Loucy (cell line): Measurements from ENCODE around the gene SACS.

Source experiments
- H2AFZ ChIP-seq: fragments of 200-600 bp; sonication (generic); 2 replicates; pipeline ENCODE4 v1.6.0; 2016; ENCODE audit warnings: antibody characterized with exemption, mild to moderate bottlenecking, low read length, moderate library complexity
- H3F3A ChIP-seq: fragments of 200-600 bp; 2 replicates; pipeline ENCODE4 v1.6.0; 2016; ENCODE audit warnings: antibody characterized with exemption, low read depth, mild to moderate bottlenecking
- H3K27me3 ChIP-seq: fragments of 200-600 bp; sonication (generic); 2 replicates; pipeline ENCODE4 v1.6.1; 2014; ENCODE audit warnings: low read length, mild to moderate bottlenecking; ENCODE audit not compliant: insufficient read depth, poor library complexity, severe bottlenecking
- H3K36me3 ChIP-seq: fragments of 200-600 bp; sonication (generic); 2 replicates; pipeline ENCODE4 v1.6.1; 2016; ENCODE audit warnings: low read length; ENCODE audit not compliant: insufficient read depth
- H3K4me1 ChIP-seq: fragments of 200-600 bp; sonication (generic); 2 replicates; pipeline ENCODE4 v1.5.1; 2014; ENCODE audit warnings: low read length, mild to moderate bottlenecking; ENCODE audit not compliant: insufficient read depth, poor library complexity, severe bottlenecking
- H3K4me2 ChIP-seq: fragments of 200-600 bp; sonication (generic); 2 replicates; pipeline ENCODE4 v1.6.0; 2014; ENCODE audit warnings: antibody characterized with exemption, low read length, low read depth, mild to moderate bottlenecking; ENCODE audit not compliant: poor library complexity, severe bottlenecking
- H3K4me3 ChIP-seq: fragments of 200-600 bp; sonication (generic); 2 replicates; pipeline ENCODE4 v1.5.1; 2014; ENCODE audit warnings: low read length, mild to moderate bottlenecking, mixed read lengths; ENCODE audit not compliant: poor library complexity, severe bottlenecking
- H3K79me2 ChIP-seq: fragments of 200-600 bp; sonication (generic); 2 replicates; pipeline ENCODE4 v1.6.1; 2014; ENCODE audit warnings: low read length; ENCODE audit not compliant: insufficient read depth
- H3K9ac ChIP-seq: fragments of 200-600 bp; sonication (generic); 2 replicates; pipeline ENCODE4 v1.6.0; 2014; ENCODE audit warnings: mild to moderate bottlenecking, low read depth, low read length, moderate library complexity; ENCODE audit not compliant: poor library complexity, severe bottlenecking
- H3K9me2 ChIP-seq: fragments of 200-600 bp; sonication (generic); replicated peaks from 2 replicates; pipeline ENCODE4 v1.6.1; 2016; ENCODE audit warnings: low read depth, low read length, mixed read lengths
- H3K9me3 ChIP-seq: fragments of 200-600 bp; sonication (generic); 2 replicates; pipeline ENCODE4 v1.6.1; 2014; ENCODE audit warnings: mild to moderate bottlenecking, antibody characterized with exemption, low read length, low read depth; ENCODE audit not compliant: insufficient read depth
- H4K20me1 ChIP-seq: fragments of 200-600 bp; sonication (generic); 2 replicates; pipeline ENCODE4 v1.6.0; 2014; ENCODE audit warnings: antibody characterized with exemption, low read length, mild to moderate bottlenecking; ENCODE audit not compliant: insufficient read depth, poor library complexity, severe bottlenecking
- CTCF ChIP-seq: fragments of 200-600 bp; sonication (generic); conservative IDR thresholded peaks from 2 replicates; pipeline ENCODE4 v1.5.1; 2014; ENCODE audit warnings: mild to moderate bottlenecking, antibody characterized with exemption, low read length
- EZH2phosphoT487 ChIP-seq: fragments of 200-600 bp; IDR thresholded peaks from 2 replicates; pipeline ENCODE4 v1.6.1; 2018; ENCODE audit warnings: antibody characterized with exemption, mild to moderate bottlenecking, moderate library complexity, borderline replicate concordance

SACS gene

GRCh38 chr13:23344931-23345595, 88.4 kb downstream of the SACS start:
- H4K20me1 ChIP-seq: peaks cover 6% of the 10 kb centered on the region
- no peak for TF ChIP-seq EZH2phosphoT487
- H3K79me2 ChIP-seq: no peaks in the 10 kb centered on the region
- no peaks in the 10 kb centered on the region for H3K27me3 ChIP-seq
- H3K9me3 ChIP-seq: no peaks in the 10 kb centered on the region
- H3K36me3 ChIP-seq: peaks cover 42% of the 10 kb centered on the region
- H3K9me2 ChIP-seq: no peaks in the 10 kb centered on the region
- no peak overlapping the region for H3K9ac ChIP-seq
- H3K4me1 ChIP-seq: no peaks in the 10 kb centered on the region
- H2AFZ ChIP-seq: no peak overlapping the region
- no peak overlapping the region for H3K4me2 ChIP-seq
- H3F3A ChIP-seq: no peaks in the 10 kb centered on the region
- H3K4me3 ChIP-seq: no peak overlapping the region

- H3K36me3 ChIP-seq: peaks cover 31% of the 10 kb centered on the region
- no peaks in the 10 kb centered on the region for H3K9me3 ChIP-seq
- H3K9ac ChIP-seq: no peak overlapping the region
- no peak overlapping the region for H3K4me2 ChIP-seq
- no peak overlapping the region for H2AFZ ChIP-seq
- no peaks in the 10 kb centered on the region for H4K20me1 ChIP-seq
- H3F3A ChIP-seq: no peaks in the 10 kb centered on the region
- H3K27me3 ChIP-seq: no peaks in the 10 kb centered on the region
- no peaks in the 10 kb centered on the region for H3K9me2 ChIP-seq
- H3K79me2 ChIP-seq: no peaks in the 10 kb centered on the region
- no peaks in the 10 kb centered on the region for H3K4me1 ChIP-seq
- TF ChIP-seq CTCF (no peak), EZH2phosphoT487 (no peak)
- H3K4me3 ChIP-seq: no peak overlapping the region
Observed at GRCh38 chr13:23339225-23339624, 94.3 kb downstream of the SACS start.

- H3K9me3 ChIP-seq: no peaks in the 10 kb centered on the region
- H3K9ac ChIP-seq: no peak overlapping the region
- TF ChIP-seq CTCF: no peak
- no peak for TF ChIP-seq EZH2phosphoT487
- no peaks in the 10 kb centered on the region for H3K9me2 ChIP-seq
- no peak overlapping the region for H2AFZ ChIP-seq
- H3K4me1 ChIP-seq: no peaks in the 10 kb centered on the region
- H3K36me3 ChIP-seq: no peaks in the 10 kb centered on the region
- H3F3A ChIP-seq: no peaks in the 10 kb centered on the region
- no peaks in the 10 kb centered on the region for H3K27me3 ChIP-seq
- no peak overlapping the region for H3K4me2 ChIP-seq
- no peaks in the 10 kb centered on the region for H4K20me1 ChIP-seq
- H3K79me2 ChIP-seq: no peaks in the 10 kb centered on the region
- no peak overlapping the region for H3K4me3 ChIP-seq
Observed at GRCh38 chr13:23330356-23330755, 103.1 kb downstream of the SACS start.

GRCh38 chr13:23325191-23325590, 108.3 kb downstream of the SACS start:
- H3K79me2 ChIP-seq: no peaks in the 10 kb centered on the region
- H3K27me3 ChIP-seq: no peaks in the 10 kb centered on the region
- no peaks in the 10 kb centered on the region for H3K9me3 ChIP-seq
- no peak overlapping the region for H3K4me3 ChIP-seq
- no peaks in the 10 kb centered on the region for H3K9me2 ChIP-seq
- H3K4me2 ChIP-seq: no peak overlapping the region
- TF ChIP-seq EZH2phosphoT487: no peak
- no peak for TF ChIP-seq CTCF
- H3K9ac ChIP-seq: no peak overlapping the region
- H3K36me3 ChIP-seq: no peaks in the 10 kb centered on the region
- H2AFZ ChIP-seq: no peak overlapping the region
- H3F3A ChIP-seq: no peaks in the 10 kb centered on the region
- H4K20me1 ChIP-seq: no peaks in the 10 kb centered on the region
- H3K4me1 ChIP-seq: no peaks in the 10 kb centered on the region
